CD4-positive, alpha-beta memory T cell (primary cell): ENCODE data around the gene GRID2IP. TPM values are rescaled to one million over a fixed set of nuclear protein-coding genes. Genes with fewer than 3 reads are reported as not detected.
A peak's percentile ranks its signal among the peaks of the same experiment; 100 is the strongest.

Experiments used
- CTCF ChIA-PET: fragments of 350-600 bp; sonication (Branson Sonifier 250); formaldehyde crosslinking; loops from one replicate; lab custom pipeline; 2021; ENCODE audit warnings: inconsistent platforms; ENCODE audit not compliant: partially characterized antibody; lab: Charles Lee
- POLR2A ChIA-PET: fragments of 350-600 bp; sonication (Branson Sonifier 250); formaldehyde crosslinking; loops from one replicate; lab custom pipeline; 2021; ENCODE audit not compliant: partially characterized antibody; lab: Charles Lee
- DNase-seq, 5 donors: peaks; one replicate each; pipeline versions ENCODE4 v3.0.0 to v3.0.0-alpha.2; 2020 to 2022; ENCODE audit warnings: mixed read lengths in 1 of 5
- H3K27ac ChIP-seq: one replicate; pipeline ENCODE4 v1.7.0; 2013; ENCODE audit warnings: low read depth, low read length
- H3K27me3 ChIP-seq: 2 replicates; pipeline ENCODE4 v1.7.0; 2013; ENCODE audit warnings: mild to moderate bottlenecking, low read length, moderate library complexity; ENCODE audit not compliant: insufficient read depth
- H3K36me3 ChIP-seq: 2 replicates; pipeline ENCODE4 v1.7.0; 2013; ENCODE audit warnings: mild to moderate bottlenecking, low read length, moderate library complexity; ENCODE audit not compliant: insufficient read depth
- H3K4me1 ChIP-seq: 2 replicates; pipeline ENCODE4 v1.7.0; 2013; ENCODE audit warnings: mild to moderate bottlenecking, low read length, moderate library complexity; ENCODE audit not compliant: insufficient read depth
- H3K4me3 ChIP-seq, 2 donors: one replicate each; pipeline ENCODE4 v1.7.0; 2013; ENCODE audit warnings: low read length in 2 of 2, mild to moderate bottlenecking in 1 of 2
- H3K9me3 ChIP-seq, 2 donors: one replicate each; pipeline ENCODE4 v1.7.0; 2013; ENCODE audit warnings: low read length in 2 of 2, control low read depth in 1 of 2; ENCODE audit not compliant: control insufficient read depth in 1 of 2
- H3K27ac Mint-ChIP-seq, 7 donors: one replicate each; pipeline ENCODE4 v1.8.0; 2020 to 2021; ENCODE audit warnings: mixed read lengths in 7 of 7, mild to moderate bottlenecking in 6 of 7, inconsistent platforms in 3 of 7, moderate library complexity in 3 of 7
- H3K27me3 Mint-ChIP-seq, 2 donors: one replicate each; pipeline ENCODE4 v1.8.0; 2020 to 2021; ENCODE audit warnings: mixed read lengths in 2 of 2
- H3K36me3 Mint-ChIP-seq, 2 donors: one replicate each; pipeline ENCODE4 v1.8.0; 2020 to 2021; ENCODE audit warnings: mixed read lengths in 2 of 2, inconsistent platforms in 1 of 2, mild to moderate bottlenecking in 1 of 2
- H3K4me1 Mint-ChIP-seq, 4 donors: one replicate each; pipeline ENCODE4 v1.8.0; 2020 to 2021; ENCODE audit warnings: mixed read lengths in 4 of 4, mild to moderate bottlenecking in 1 of 4
- H3K4me3 Mint-ChIP-seq, 8 donors: one replicate each; pipeline ENCODE4 v1.8.0; 2020 to 2021; ENCODE audit warnings: mixed read lengths in 8 of 8, mild to moderate bottlenecking in 7 of 8, moderate library complexity in 6 of 8, inconsistent platforms in 3 of 8
- H3K9me3 Mint-ChIP-seq, 8 donors: one replicate each; pipeline ENCODE4 v1.8.0; 2020 to 2021; ENCODE audit warnings: mixed read lengths in 8 of 8, mild to moderate bottlenecking in 5 of 8, inconsistent platforms in 3 of 8, moderate library complexity in 1 of 8
- intact Hi-C: fragments of 100-400 bp; cut with micrococcal nuclease; formaldehyde crosslinking; loops from one replicate; pipeline ENCODE4 v1.15.1; 2023
- polyA plus RNA-seq, 2 donors: library from polyadenylated mRNA; unstranded; fragments of 300-500 nt; fragmentation: Illumina TruSeq; gene quantifications; one replicate each; pipeline ENCODE4 v1.2.3, GENCODE V29; 2021
- total RNA-seq, 2 experiments: library from RNA; stranded (reverse); gene quantifications; one replicate each; pipeline ENCODE4 v1.2.3, GENCODE V29; 2021

Gene GRID2IP
- total and polyA plus RNA-seq, 4 experiments from 2014 or later = 0.04 to 0.81 (median 0.29) TPM

- Histone ChIP-seq H3K9me3 (no peaks in the 10 kb centered on the region), H3K4me1 (no peaks in the 10 kb centered on the region), H3K27ac (no peak overlapping the region), H3K36me3 (no peaks in the 10 kb centered on the region), H3K27me3 (no peaks in the 10 kb centered on the region), H3K4me3 (no peak overlapping the region)
- no peaks in the 10 kb centered on the region for H3K36me3 Mint-ChIP-seq
- H3K27me3 Mint-ChIP-seq = peaks cover 2 to 4% of the 10 kb centered on the region in 2 donors
- H3K27ac Mint-ChIP-seq = peak overlapping the region in 1 of 7 donors; percentile 50
- ChIA-PET POLR2A (no interaction called here), CTCF (no interaction called here)
- no peak overlapping the region for H3K4me3 Mint-ChIP-seq
- H3K9me3 Mint-ChIP-seq = no peaks in the 10 kb centered on the region
- intact Hi-C loops = no loop called here
- peaks cover 0 to 2% (median 0%) of the 10 kb centered on the region in 4 donors for H3K4me1 Mint-ChIP-seq
- DNase-seq = no peak
Measured at GRCh38 chr7:6546498-6547251, 4.6 kb downstream of the GRID2IP start.

GRCh38 chr7:6545398-6546126 lies 5.7 kb downstream of the GRID2IP start:
- no peak overlapping the region for H3K4me3 Mint-ChIP-seq
- no peaks in the 10 kb centered on the region for H3K36me3 Mint-ChIP-seq
- Histone ChIP-seq H3K4me1 (no peaks in the 10 kb centered on the region), H3K27me3 (no peaks in the 10 kb centered on the region), H3K36me3 (no peaks in the 10 kb centered on the region), H3K27ac (no peak overlapping the region), H3K9me3 (no peaks in the 10 kb centered on the region), H3K4me3 (no peak overlapping the region)
- peak overlapping the region in 1 of 7 donors; percentile 24 for H3K27ac Mint-ChIP-seq
- CTCF ChIA-PET = interaction anchor here (1.3 kb wide), 1 partner anchor 29 kb away, joined by 5 read pairs; no protein-coding TSS in a partner anchor
- POLR2A ChIA-PET = no interaction called here
- DNase-seq = no peak
- H3K4me1 Mint-ChIP-seq = peaks cover 0 to 2% (median 0%) of the 10 kb centered on the region in 4 donors
- intact Hi-C loops = no loop called here
- H3K9me3 Mint-ChIP-seq = no peaks in the 10 kb centered on the region
- H3K27me3 Mint-ChIP-seq = peaks cover 2 to 8% of the 10 kb centered on the region in 2 donors

- ChIA-PET CTCF (no interaction called here), POLR2A (no interaction called here)
- Mint-ChIP-seq H3K27me3 (peaks cover 8 to 14% of the 10 kb centered on the region in 2 donors), H3K9me3 (no peaks in the 10 kb centered on the region), H3K4me1 (peaks cover 0 to 2% (median 0%) of the 10 kb centered on the region in 4 donors), H3K4me3 (no peak overlapping the region), H3K36me3 (no peaks in the 10 kb centered on the region), H3K27ac (no peak overlapping the region)
- intact Hi-C loops = no loop called here
- no peak for DNase-seq
- Histone ChIP-seq H3K36me3 (no peaks in the 10 kb centered on the region), H3K27ac (no peak overlapping the region), H3K9me3 (no peaks in the 10 kb centered on the region), H3K4me3 (no peak overlapping the region), H3K4me1 (no peaks in the 10 kb centered on the region), H3K27me3 (no peaks in the 10 kb centered on the region)
Measured at GRCh38 chr7:6542368-6542767, 8.9 kb downstream of the GRID2IP start.

GRCh38 chr7:6536262-6537260 lies 14.7 kb downstream of the GRID2IP start:
- no peak for DNase-seq
- no peak overlapping the region for H3K4me3 ChIP-seq
- H3K4me1 ChIP-seq = no peaks in the 10 kb centered on the region
- Mint-ChIP-seq H3K4me3 (no peak overlapping the region), H3K9me3 (no peaks in the 10 kb centered on the region), H3K4me1 (peaks cover 3 to 15% (median 5%) of the 10 kb centered on the region in 4 donors), H3K27me3 (peaks cover 10 to 13% of the 10 kb centered on the region in 2 donors), H3K27ac (no peak overlapping the region), H3K36me3 (no peaks in the 10 kb centered on the region)
- ChIA-PET CTCF (interaction anchor here (0.9 kb wide), 1 partner anchor 12 kb away, joined by 3 read pairs; no protein-coding TSS in a partner anchor), POLR2A (no interaction called here)
- H3K36me3 ChIP-seq = no peaks in the 10 kb centered on the region
- H3K27me3 ChIP-seq = peaks cover 3% of the 10 kb centered on the region
- no peak overlapping the region for H3K27ac ChIP-seq
- H3K9me3 ChIP-seq = no peaks in the 10 kb centered on the region
- intact Hi-C loops = no loop called here

GRCh38 chr7:6533893-6534495 lies 17.3 kb downstream of the GRID2IP start:
- peaks cover 6 to 15% (median 6%) of the 10 kb centered on the region in 4 donors for H3K4me1 Mint-ChIP-seq
- intact Hi-C loops = no loop called here
- peaks cover 9% of the 10 kb centered on the region for H3K4me1 ChIP-seq
- H3K9me3 ChIP-seq = no peaks in the 10 kb centered on the region
- no peak overlapping the region for H3K27ac ChIP-seq
- H3K27ac Mint-ChIP-seq = peak overlapping the region in 1 of 7 donors; percentile 32
- peaks cover 3% of the 10 kb centered on the region for H3K27me3 ChIP-seq
- POLR2A ChIA-PET = interaction anchor here (1.1 kb wide), 1 partner anchor 57 kb away, joined by 3 read pairs; no protein-coding TSS in a partner anchor
- no peaks in the 10 kb centered on the region for H3K36me3 ChIP-seq
- no peak for DNase-seq
- CTCF ChIA-PET = no interaction called here
- H3K4me3 Mint-ChIP-seq = peak overlapping the region in 2 of 8 donors; percentile 10 to 17
- H3K4me3 ChIP-seq = no peak overlapping the region
- H3K27me3 Mint-ChIP-seq = peaks cover 9 to 16% of the 10 kb centered on the region in 2 donors
- no peaks in the 10 kb centered on the region for H3K36me3 Mint-ChIP-seq
- no peaks in the 10 kb centered on the region for H3K9me3 Mint-ChIP-seq

- H3K27me3 Mint-ChIP-seq = peaks cover 7 to 15% of the 10 kb centered on the region in 2 donors
- H3K4me3 Mint-ChIP-seq = peak overlapping the region in 2 of 8 donors; percentile 8 to 59
- CTCF ChIA-PET = interaction anchor here (1.2 to 1.9 kb wide), 2 partner anchors 9 to 17 kb away, joined by 4 to 6 read pairs; no protein-coding TSS in a partner anchor
- POLR2A ChIA-PET = no interaction called here
- intact Hi-C loops = no loop called here
- DNase-seq = no peak
- H3K36me3 ChIP-seq = no peaks in the 10 kb centered on the region
- H3K9me3 ChIP-seq = no peaks in the 10 kb centered on the region
- no peaks in the 10 kb centered on the region for H3K9me3 Mint-ChIP-seq
- peaks cover 9% of the 10 kb centered on the region for H3K4me1 ChIP-seq
- H3K4me3 ChIP-seq = no peak overlapping the region
- H3K4me1 Mint-ChIP-seq = peaks cover 6 to 16% (median 7%) of the 10 kb centered on the region in 4 donors
- H3K27me3 ChIP-seq = peaks cover 3% of the 10 kb centered on the region
- no peak overlapping the region for H3K27ac ChIP-seq
- H3K27ac Mint-ChIP-seq = no peak overlapping the region
- no peaks in the 10 kb centered on the region for H3K36me3 Mint-ChIP-seq
Measured at GRCh38 chr7:6532516-6532915, 18.7 kb downstream of the GRID2IP start.
